HFFc6 (cell line): Measurements from ENCODE around the gene DUSP9. TPM values are rescaled to one million over a fixed set of nuclear protein-coding genes. Genes with fewer than 3 reads are reported as not detected.

ENCODE experiments used
- DNase-seq: peaks from one replicate; pipeline ENCODE4 v3.0.0-alpha.2; 2018
- H3K27ac Mint-ChIP-seq: 2 replicates; pipeline ENCODE4 v1.8.0; 2020; ENCODE audit warnings: mild to moderate bottlenecking, mixed read lengths
- H3K27me3 Mint-ChIP-seq: 2 replicates; pipeline ENCODE4 v1.8.0; 2021; ENCODE audit warnings: mild to moderate bottlenecking, moderate library complexity, mixed read lengths; ENCODE audit not compliant: insufficient read depth
- H3K36me3 Mint-ChIP-seq: 2 replicates; pipeline ENCODE4 v1.8.0; 2021; ENCODE audit warnings: low read depth, mixed read lengths
- H3K4me1 Mint-ChIP-seq: 2 replicates; pipeline ENCODE4 v1.8.0; 2020; ENCODE audit warnings: low read depth, mixed read lengths
- H3K4me3 Mint-ChIP-seq: 2 replicates; pipeline ENCODE4 v1.8.0; 2020; ENCODE audit warnings: mild to moderate bottlenecking, moderate library complexity, mixed read lengths
- H3K9me3 Mint-ChIP-seq: 2 replicates; pipeline ENCODE4 v1.8.0; 2020; ENCODE audit warnings: mild to moderate bottlenecking, mixed read lengths
- CTCF ChIP-seq: fragments of 200-600 bp; sonication (generic); IDR thresholded peaks from 2 replicates; pipeline ENCODE4 v1.5.0; 2021; ENCODE audit warnings: antibody characterized with exemption, mild to moderate bottlenecking
- total RNA-seq, 6 experiments: library from RNA; stranded (reverse); fragmentation: NEBNext Ultra II Directional; extraction: Animal tissue kit (Norgen Biotek cat#: 25700); gene quantifications; 2 replicates in 1 of 6; 3 replicates in 5 of 6; pipeline ENCODE4 v1.2.3, GENCODE V29; 2021

Gene DUSP9
- total RNA-seq, 6 experiments from 2014 or later = not detected

GRCh38 chrX:153642655-153643430, 4.2 kb upstream of the DUSP9 start:
- no peak for DNase-seq
- H3K4me3 Mint-ChIP-seq = no peak overlapping the region
- TF ChIP-seq CTCF = no peak
- H3K27me3 Mint-ChIP-seq = peaks cover 13% of the 10 kb centered on the region
- no peaks in the 10 kb centered on the region for H3K4me1 Mint-ChIP-seq
- no peaks in the 10 kb centered on the region for H3K36me3 Mint-ChIP-seq
- H3K9me3 Mint-ChIP-seq = no peaks in the 10 kb centered on the region
- H3K27ac Mint-ChIP-seq = no peak overlapping the region

- DNase-seq = no peak
- Mint-ChIP-seq H3K27ac (no peak overlapping the region), H3K4me1 (no peaks in the 10 kb centered on the region), H3K27me3 (peaks cover 13% of the 10 kb centered on the region), H3K4me3 (no peak overlapping the region), H3K9me3 (no peaks in the 10 kb centered on the region), H3K36me3 (no peaks in the 10 kb centered on the region)
- no peak; the same call in 1 of the 2 replicates for TF ChIP-seq CTCF
These were observed 3.3 kb upstream of the DUSP9 start for GRCh38 chrX:153643431-153644351.

GRCh38 chrX:153644356-153645125, 2.5 kb upstream of the DUSP9 start:
- H3K36me3 Mint-ChIP-seq = no peaks in the 10 kb centered on the region
- H3K4me3 Mint-ChIP-seq = no peak overlapping the region

GRCh38 chrX:153645151-153645550, 1.9 kb upstream of the DUSP9 start:
- Mint-ChIP-seq H3K4me1 (no peaks in the 10 kb centered on the region), H3K27ac (no peak overlapping the region), H3K27me3 (peaks cover 11% of the 10 kb centered on the region), H3K4me3 (no peak overlapping the region), H3K36me3 (no peaks in the 10 kb centered on the region), H3K9me3 (no peaks in the 10 kb centered on the region)
- DNase-seq = no peak
- TF ChIP-seq CTCF = no peak

More at GRCh38 chrX:153644356-153645125, 2.5 kb upstream of the DUSP9 start:
- no peak for DNase-seq
- TF ChIP-seq CTCF = no peak
- Mint-ChIP-seq H3K4me1 (no peaks in the 10 kb centered on the region), H3K27me3 (peaks cover 11% of the 10 kb centered on the region), H3K9me3 (no peaks in the 10 kb centered on the region), H3K27ac (no peak overlapping the region)

- no peak overlapping the region for H3K27ac Mint-ChIP-seq
- peaks cover 9% of the 10 kb centered on the region for H3K27me3 Mint-ChIP-seq
These were observed 998 bp upstream of the DUSP9 start for GRCh38 chrX:153645921-153646488.

More at GRCh38 chrX:153645921-153646488, 998 bp upstream of the DUSP9 start:
- H3K4me3 Mint-ChIP-seq = no peak overlapping the region
- no peak for TF ChIP-seq CTCF
- DNase-seq = no peak
- H3K4me1 Mint-ChIP-seq = no peaks in the 10 kb centered on the region
- no peaks in the 10 kb centered on the region for H3K36me3 Mint-ChIP-seq
- H3K9me3 Mint-ChIP-seq = no peaks in the 10 kb centered on the region
